GM12892 (cell line): ENCODE measurements around the gene FBXO44.

ENCODE experiments used
- POLR2A ChIP-seq: IDR thresholded peaks from 2 replicates; pipeline ENCODE4 v1.6.1; 2011; ENCODE audit warnings: low read depth, low read length, control low read depth
- POLR2AphosphoS5 ChIP-seq: IDR thresholded peaks from 2 replicates; pipeline ENCODE4 v1.6.1; 2011; ENCODE audit warnings: low read depth, low read length, control low read depth

- TF ChIP-seq POLR2A, result no peak
- TF ChIP-seq POLR2AphosphoS5, result no peak
Measured at GRCh38 chr1:11693024-11693590, 38.4 kb downstream of the FBXO44 start.
